OCI-LY3 (cell line): Measurements from ENCODE around the gene NSL1.

Source experiments
- H2AFZ ChIP-seq: fragments of 200-600, 300-600 bp; shearing (Covaris generic); 2 replicates; pipeline ENCODE4 v1.6.0; 2014; ENCODE audit warnings: antibody characterized with exemption, low read depth, low read length
- H3K27ac ChIP-seq: fragments of 200-600, 300-600 bp; sonication (generic); 2 replicates; pipeline ENCODE4 v1.5.1; 2014; ENCODE audit warnings: mild to moderate bottlenecking, low read length, moderate library complexity, mixed read lengths
- H3K27me3 ChIP-seq: fragments of 200-600, 300-600 bp; sonication (generic); 2 replicates; pipeline ENCODE4 v1.6.1; 2014; ENCODE audit warnings: low read depth, low read length, mixed read lengths
- H3K36me3 ChIP-seq: fragments of 200-600, 300-600 bp; sonication (generic); replicated peaks from 2 replicates; pipeline ENCODE3; 2014; ENCODE audit warnings: low read depth, low read length, mixed read lengths
- H3K4me1 ChIP-seq: fragments of 300-600, 200-600 bp; sonication (generic); 2 replicates; pipeline ENCODE4 v1.6.1; 2014; ENCODE audit warnings: low read length, mixed read lengths
- H3K4me2 ChIP-seq: fragments of 200-600, 300-600 bp; sonication (generic); 2 replicates; pipeline ENCODE4 v1.6.1; 2014; ENCODE audit warnings: low read length, mixed read lengths
- H3K4me3 ChIP-seq: fragments of 300-600, 200-600 bp; sonication (generic); 2 replicates; pipeline ENCODE4 v1.5.1; 2014; ENCODE audit warnings: antibody characterized with exemption, mild to moderate bottlenecking, low read length, moderate library complexity
- H3K79me2 ChIP-seq: fragments of 300-600, 200-600 bp; shearing (Covaris generic); 2 replicates; pipeline ENCODE4 v1.6.1; 2014; ENCODE audit warnings: mild to moderate bottlenecking, low read length, mixed read lengths
- H3K9ac ChIP-seq: fragments of 300-600, 200-600 bp; shearing (Covaris generic); 2 replicates; pipeline ENCODE4 v1.6.0; 2014; ENCODE audit warnings: mild to moderate bottlenecking, low read length, moderate library complexity
- H3K9me3 ChIP-seq: fragments of 200-600, 300-600 bp; shearing (Covaris generic); 2 replicates; pipeline ENCODE4 v1.6.1; 2014; ENCODE audit warnings: low read length, mixed read lengths; ENCODE audit not compliant: insufficient read depth
- H4K20me1 ChIP-seq: fragments of 200-600, 300-600 bp; sonication (generic); 2 replicates; pipeline ENCODE4 v1.6.1; 2016; ENCODE audit warnings: low read length, mixed read lengths; ENCODE audit not compliant: insufficient read depth
- EZH2phosphoT487 ChIP-seq: fragments of 200-600 bp; shearing (Covaris generic); IDR thresholded peaks from 2 replicates; pipeline ENCODE4 v1.6.1; 2018; ENCODE audit warnings: antibody characterized with exemption, mixed run types, low read depth
- TF ChIP-seq, protein P1 (sequence below): fragments of 200-600, 300-600 bp; sonication (generic); IDR thresholded peaks from 2 replicates; pipeline ENCODE4 v1.5.1; 2014; ENCODE audit warnings: antibody characterized with exemption, low read length, low read depth

Gene NSL1

GRCh38 chr1:212827831-212828278 is 36.3 kb upstream of the NSL1 start:
- Histone ChIP-seq H3K4me1 (peaks cover 31% of the 10 kb centered on the region), H3K27ac (no peak overlapping the region), H3K27me3 (no peaks in the 10 kb centered on the region), H3K4me3 (no peak overlapping the region), H3K9me3 (peaks cover 39% of the 10 kb centered on the region), H2AFZ (no peak overlapping the region), H3K9ac (no peak overlapping the region), H3K79me2 (no peaks in the 10 kb centered on the region), H3K4me2 (no peak overlapping the region), H4K20me1 (no peaks in the 10 kb centered on the region), H3K36me3 (peaks cover 31% of the 10 kb centered on the region)
- no peak for TF ChIP-seq EZH2phosphoT487
- TF ChIP-seq, protein P1, sequence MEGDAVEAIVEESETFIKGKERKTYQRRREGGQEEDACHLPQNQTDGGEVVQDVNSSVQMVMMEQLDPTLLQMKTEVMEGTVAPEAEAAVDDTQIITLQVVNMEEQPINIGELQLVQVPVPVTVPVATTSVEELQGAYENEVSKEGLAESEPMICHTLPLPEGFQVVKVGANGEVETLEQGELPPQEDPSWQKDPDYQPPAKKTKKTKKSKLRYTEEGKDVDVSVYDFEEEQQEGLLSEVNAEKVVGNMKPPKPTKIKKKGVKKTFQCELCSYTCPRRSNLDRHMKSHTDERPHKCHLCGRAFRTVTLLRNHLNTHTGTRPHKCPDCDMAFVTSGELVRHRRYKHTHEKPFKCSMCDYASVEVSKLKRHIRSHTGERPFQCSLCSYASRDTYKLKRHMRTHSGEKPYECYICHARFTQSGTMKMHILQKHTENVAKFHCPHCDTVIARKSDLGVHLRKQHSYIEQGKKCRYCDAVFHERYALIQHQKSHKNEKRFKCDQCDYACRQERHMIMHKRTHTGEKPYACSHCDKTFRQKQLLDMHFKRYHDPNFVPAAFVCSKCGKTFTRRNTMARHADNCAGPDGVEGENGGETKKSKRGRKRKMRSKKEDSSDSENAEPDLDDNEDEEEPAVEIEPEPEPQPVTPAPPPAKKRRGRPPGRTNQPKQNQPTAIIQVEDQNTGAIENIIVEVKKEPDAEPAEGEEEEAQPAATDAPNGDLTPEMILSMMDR, result no peak

- TF ChIP-seq, protein P1, result no peak
- no peak for TF ChIP-seq EZH2phosphoT487
- Histone ChIP-seq H2AFZ (no peak overlapping the region), H3K9ac (no peak overlapping the region), H3K9me3 (peaks cover 39% of the 10 kb centered on the region), H3K4me2 (no peak overlapping the region), H3K36me3 (peaks cover 33% of the 10 kb centered on the region), H3K27ac (no peak overlapping the region), H3K27me3 (no peaks in the 10 kb centered on the region), H3K4me1 (peaks cover 25% of the 10 kb centered on the region), H3K4me3 (no peak overlapping the region), H4K20me1 (no peaks in the 10 kb centered on the region), H3K79me2 (no peaks in the 10 kb centered on the region)
Measured at GRCh38 chr1:212827171-212827776, 35.7 kb upstream of the NSL1 start.

- Histone ChIP-seq H3K4me1 (peaks cover 16% of the 10 kb centered on the region), H3K9me3 (peaks cover 39% of the 10 kb centered on the region), H3K27me3 (no peaks in the 10 kb centered on the region), H3K9ac (no peak overlapping the region), H4K20me1 (no peaks in the 10 kb centered on the region), H3K79me2 (no peaks in the 10 kb centered on the region), H2AFZ (no peak overlapping the region), H3K4me2 (no peak overlapping the region), H3K36me3 (peaks cover 33% of the 10 kb centered on the region), H3K4me3 (no peak overlapping the region), H3K27ac (no peak overlapping the region)
- TF ChIP-seq, protein P1, result no peak
- no peak for TF ChIP-seq EZH2phosphoT487
Measured at GRCh38 chr1:212825798-212826452, 34.3 kb upstream of the NSL1 start.

GRCh38 chr1:212824201-212824600 is 32.6 kb upstream of the NSL1 start:
- Histone ChIP-seq H3K27me3 (no peaks in the 10 kb centered on the region), H4K20me1 (no peaks in the 10 kb centered on the region), H3K4me3 (no peak overlapping the region), H3K9ac (no peak overlapping the region), H3K36me3 (peaks cover 33% of the 10 kb centered on the region), H3K9me3 (peaks cover 39% of the 10 kb centered on the region), H3K4me1 (peaks cover 32% of the 10 kb centered on the region), H2AFZ (no peak overlapping the region), H3K79me2 (no peaks in the 10 kb centered on the region), H3K27ac (no peak overlapping the region), H3K4me2 (no peak overlapping the region)
- TF ChIP-seq EZH2phosphoT487, result no peak
- TF ChIP-seq, protein P1, result no peak
